Measurements from ENCODE around the gene MYO7B.

MYO7B gene

GRCh38 chr2:127530245-127531140 is 5.0 kb upstream of the MYO7B start:
- 88% methylated on average over 2 of the region's 3 CpGs for WGBS
- Histone ChIP-seq H2AFZ (ENCODE audit: low read depth, low read length) (no peak overlapping the region), H3K4me2 (ENCODE audit: low read length, poor library complexity, severe bottlenecking) (no peak overlapping the region), H3K79me1 (replicated peaks; ENCODE audit: low read length, poor library complexity, severe bottlenecking) (no peaks in the 10 kb centered on the region), H3K4ac (ENCODE audit: low read depth in 1 of 2, low read length in 2 of 2) (no peak overlapping the region), H3K9ac (ENCODE audit: low read length) (no peak overlapping the region), H3K27me3 (ENCODE audit: control insufficient read depth in 1 of 2, insufficient read depth in 1 of 2, low read length in 2 of 2) (peaks cover 18 to 19% of the 10 kb centered on the region in 2 experiments), H2BK15ac (ENCODE audit: low read depth, poor library complexity, severe bottlenecking) (no peak overlapping the region), H3K14ac (ENCODE audit: low read length in 2 of 2) (no peak overlapping the region), H3K4me1 (ENCODE audit: control insufficient read depth, insufficient read depth, low read depth, low read length) (peaks cover 3% of the 10 kb centered on the region), H3K4me3 (ENCODE audit: insufficient read depth in 1 of 2, low read depth in 1 of 2, low read length in 2 of 2) (no peak overlapping the region), H2BK12ac (ENCODE audit: low read length in 2 of 2) (no peak overlapping the region), H4K91ac (ENCODE audit: low read length) (no peak overlapping the region), H2BK5ac (ENCODE audit: low read depth, low read length, poor library complexity, severe bottlenecking) (no peak overlapping the region), H3K18ac (ENCODE audit: low read depth in 1 of 2, low read length in 2 of 2) (no peak overlapping the region), H3K9me3 (ENCODE audit: control insufficient read depth, low read length) (no peaks in the 10 kb centered on the region), H3K36me3 (ENCODE audit: control insufficient read depth in 1 of 2, insufficient read depth in 2 of 2, low read depth in 1 of 2, low read length in 2 of 2) (no peaks in the 10 kb centered on the region), H2AK5ac (ENCODE audit: low read length, severe bottlenecking) (no peak overlapping the region), H3K23ac (ENCODE audit: low read length in 2 of 2) (no peak overlapping the region), H4K8ac (ENCODE audit: low read length) (no peak overlapping the region), H3K27ac (ENCODE audit: low read length, poor library complexity, severe bottlenecking) (no peak overlapping the region), H2BK120ac (ENCODE audit: low read depth, low read length) (no peak overlapping the region)
- peak; percentile 32 for DNase-seq

DNA sequence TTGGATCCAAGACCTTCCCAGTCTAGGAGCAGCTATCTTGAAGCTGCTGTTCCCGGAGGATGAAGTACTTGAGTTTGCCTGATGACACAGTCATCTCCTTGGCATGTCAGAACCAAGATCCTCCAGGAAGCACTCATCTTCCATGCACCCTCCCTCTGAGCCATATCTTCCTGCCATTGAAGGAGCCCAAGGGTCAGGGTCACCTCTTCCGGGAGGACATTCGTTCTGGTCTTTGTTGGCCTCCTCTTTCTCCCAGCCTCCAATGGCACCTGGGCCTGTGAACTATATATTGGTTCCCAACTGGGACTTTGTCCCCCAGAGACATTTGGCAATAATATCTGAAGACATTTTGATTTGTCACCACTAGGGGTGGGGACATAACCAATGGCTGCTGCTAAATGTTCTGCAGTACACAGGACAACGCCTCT is 4.2 kb upstream of the MYO7B start:
- Histone ChIP-seq H2AFZ (ENCODE audit: low read depth, low read length) (no peak overlapping the region), H4K8ac (ENCODE audit: low read length) (no peak overlapping the region), H3K4me1 (ENCODE audit: control insufficient read depth, insufficient read depth, low read depth, low read length) (peaks cover 3% of the 10 kb centered on the region), H3K14ac (ENCODE audit: low read length in 2 of 2) (no peak overlapping the region), H2BK5ac (ENCODE audit: low read depth, low read length, poor library complexity, severe bottlenecking) (no peak overlapping the region), H4K91ac (ENCODE audit: low read length) (no peak overlapping the region), H2AK5ac (ENCODE audit: low read length, severe bottlenecking) (no peak overlapping the region), H2BK15ac (ENCODE audit: low read depth, poor library complexity, severe bottlenecking) (no peak overlapping the region), H3K4me3 (ENCODE audit: insufficient read depth in 1 of 2, low read depth in 1 of 2, low read length in 2 of 2) (no peak overlapping the region), H3K27me3 (ENCODE audit: control insufficient read depth in 1 of 2, insufficient read depth in 1 of 2, low read length in 2 of 2) (peaks cover 18 to 19% of the 10 kb centered on the region in 2 experiments), H3K4me2 (ENCODE audit: low read length, poor library complexity, severe bottlenecking) (no peak overlapping the region), H3K27ac (ENCODE audit: low read length, poor library complexity, severe bottlenecking) (no peak overlapping the region), H2BK12ac (ENCODE audit: low read length in 2 of 2) (no peak overlapping the region), H3K4ac (ENCODE audit: low read depth in 1 of 2, low read length in 2 of 2) (no peak overlapping the region), H3K18ac (ENCODE audit: low read depth in 1 of 2, low read length in 2 of 2) (no peak overlapping the region), H3K79me1 (replicated peaks; ENCODE audit: low read length, poor library complexity, severe bottlenecking) (no peaks in the 10 kb centered on the region), H3K36me3 (ENCODE audit: control insufficient read depth in 1 of 2, insufficient read depth in 2 of 2, low read depth in 1 of 2, low read length in 2 of 2) (no peaks in the 10 kb centered on the region), H3K9ac (ENCODE audit: low read length) (no peak overlapping the region), H2BK120ac (ENCODE audit: low read depth, low read length) (no peak overlapping the region), H3K23ac (ENCODE audit: low read length in 2 of 2) (no peak overlapping the region), H3K9me3 (ENCODE audit: control insufficient read depth, low read length) (no peaks in the 10 kb centered on the region)
- DNase-seq = peak; percentile 35
- 63% methylated on average over 4 of the region's 4 CpGs for WGBS

- Histone ChIP-seq H2BK15ac (ENCODE audit: low read depth, poor library complexity, severe bottlenecking) (no peak overlapping the region), H2BK5ac (ENCODE audit: low read depth, low read length, poor library complexity, severe bottlenecking) (no peak overlapping the region), H3K23ac (ENCODE audit: low read length in 2 of 2) (peak overlapping the region in 1 of 2 experiments; percentile 27), H3K27ac (ENCODE audit: low read length, poor library complexity, severe bottlenecking) (no peak overlapping the region), H2BK120ac (ENCODE audit: low read depth, low read length) (no peak overlapping the region), H2AFZ (ENCODE audit: low read depth, low read length) (no peak overlapping the region), H3K9me3 (ENCODE audit: control insufficient read depth, low read length) (no peaks in the 10 kb centered on the region), H3K18ac (ENCODE audit: low read depth in 1 of 2, low read length in 2 of 2) (no peak overlapping the region), H2AK5ac (ENCODE audit: low read length, severe bottlenecking) (no peak overlapping the region), H3K4ac (ENCODE audit: low read depth in 1 of 2, low read length in 2 of 2) (no peak overlapping the region), H2BK12ac (ENCODE audit: low read length in 2 of 2) (no peak overlapping the region), H3K9ac (ENCODE audit: low read length) (no peak overlapping the region), H4K8ac (ENCODE audit: low read length) (no peak overlapping the region), H3K4me2 (ENCODE audit: low read length, poor library complexity, severe bottlenecking) (no peak overlapping the region), H3K27me3 (ENCODE audit: control insufficient read depth in 1 of 2, insufficient read depth in 1 of 2, low read length in 2 of 2) (peaks cover 18 to 26% of the 10 kb centered on the region in 2 experiments), H3K4me3 (ENCODE audit: insufficient read depth in 1 of 2, low read depth in 1 of 2, low read length in 2 of 2) (no peak overlapping the region), H4K91ac (ENCODE audit: low read length) (no peak overlapping the region), H3K14ac (ENCODE audit: low read length in 2 of 2) (no peak overlapping the region), H3K36me3 (ENCODE audit: control insufficient read depth in 1 of 2, insufficient read depth in 2 of 2, low read depth in 1 of 2, low read length in 2 of 2) (no peaks in the 10 kb centered on the region), H3K4me1 (ENCODE audit: control insufficient read depth, insufficient read depth, low read depth, low read length) (peaks cover 2% of the 10 kb centered on the region), H3K79me1 (replicated peaks; ENCODE audit: low read length, poor library complexity, severe bottlenecking) (no peaks in the 10 kb centered on the region)
- WGBS = 95% methylated on average over 8 of the region's 8 CpGs
- no peak for DNase-seq
Measured at GRCh38 chr2:127532296-127532695, 3.2 kb upstream of the MYO7B start.

- no peak overlapping the region for H2BK12ac ChIP-seq (ENCODE audit: low read length in 2 of 2)
- no peak overlapping the region for H2BK15ac ChIP-seq (ENCODE audit: low read depth, poor library complexity, severe bottlenecking)
- H4K8ac ChIP-seq (ENCODE audit: low read length) = no peak overlapping the region
- H3K14ac ChIP-seq (ENCODE audit: low read length in 2 of 2) = no peak overlapping the region
- H3K4me3 ChIP-seq (ENCODE audit: insufficient read depth in 1 of 2, low read depth in 1 of 2, low read length in 2 of 2) = no peak overlapping the region
- no peak overlapping the region for H3K27ac ChIP-seq (ENCODE audit: low read length, poor library complexity, severe bottlenecking)
- no peak overlapping the region for H2AK5ac ChIP-seq (ENCODE audit: low read length, severe bottlenecking)
- H2BK120ac ChIP-seq (ENCODE audit: low read depth, low read length) = no peak overlapping the region
- peaks cover 2% of the 10 kb centered on the region for H3K4me1 ChIP-seq (ENCODE audit: control insufficient read depth, insufficient read depth, low read depth, low read length)
- no peak overlapping the region for H3K18ac ChIP-seq (ENCODE audit: low read depth in 1 of 2, low read length in 2 of 2)
- no peak overlapping the region for H2AFZ ChIP-seq (ENCODE audit: low read depth, low read length)
- no peak overlapping the region for H2BK5ac ChIP-seq (ENCODE audit: low read depth, low read length, poor library complexity, severe bottlenecking)
- H3K23ac ChIP-seq (ENCODE audit: low read length in 2 of 2) = no peak overlapping the region
- H4K91ac ChIP-seq (ENCODE audit: low read length) = no peak overlapping the region
- H3K4me2 ChIP-seq (ENCODE audit: low read length, poor library complexity, severe bottlenecking) = no peak overlapping the region
- peaks cover 24 to 41% of the 10 kb centered on the region in 2 experiments for H3K27me3 ChIP-seq (ENCODE audit: control insufficient read depth in 1 of 2, insufficient read depth in 1 of 2, low read length in 2 of 2)
- no peaks in the 10 kb centered on the region for H3K36me3 ChIP-seq (ENCODE audit: control insufficient read depth in 1 of 2, insufficient read depth in 2 of 2, low read depth in 1 of 2, low read length in 2 of 2)
- H3K4ac ChIP-seq (ENCODE audit: low read depth in 1 of 2, low read length in 2 of 2) = no peak overlapping the region
- H3K79me1 ChIP-seq (replicated peaks; ENCODE audit: low read length, poor library complexity, severe bottlenecking) = no peaks in the 10 kb centered on the region
- WGBS = 90% methylated on average over 6 of the region's 6 CpGs
- no peak overlapping the region for H3K9ac ChIP-seq (ENCODE audit: low read length)
- DNase-seq = no peak
- H3K9me3 ChIP-seq (ENCODE audit: control insufficient read depth, low read length) = no peaks in the 10 kb centered on the region
Measured at GRCh38 chr2:127535918-127536317, 435 bp downstream of the MYO7B start.

Data from mesenchymal stem cell (in vitro differentiated cells and primary cell).